Upper lobe of left lung (tissue), 4 donors: Measurements from ENCODE around the gene CD44.

ENCODE experiments used
- CTCF ChIP-seq, 6 experiments: fragments of 450-650 bp in 4 of 6; fragments of 200-600 bp in 2 of 6; sonication (generic) in 2 of 6; IDR thresholded peaks; one replicate each; pipeline ENCODE4 v1.5.1; 2016 to 2019; ENCODE audit warnings: antibody characterized with exemption in 6 of 6
- EP300 ChIP-seq, 4 donors: sonication (generic); formaldehyde crosslinking; IDR thresholded peaks; one replicate each; pipeline ENCODE4 v1.5.1; 2017; ENCODE audit warnings: antibody characterized with exemption in 4 of 4, control low read depth in 2 of 4
- POLR2A ChIP-seq, 4 donors: fragments of 450-650 bp; IDR thresholded peaks; one replicate each; pipeline ENCODE4 v1.5.1; 2016 to 2017; ENCODE audit warnings: antibody characterized with exemption in 4 of 4, mild to moderate bottlenecking in 2 of 4
- POLR2AphosphoS5 ChIP-seq, 2 donors: sonication (generic); formaldehyde crosslinking; IDR thresholded peaks; one replicate each; pipeline ENCODE4 v1.5.1; 2017; ENCODE audit warnings: antibody characterized with exemption in 2 of 2

DNA sequence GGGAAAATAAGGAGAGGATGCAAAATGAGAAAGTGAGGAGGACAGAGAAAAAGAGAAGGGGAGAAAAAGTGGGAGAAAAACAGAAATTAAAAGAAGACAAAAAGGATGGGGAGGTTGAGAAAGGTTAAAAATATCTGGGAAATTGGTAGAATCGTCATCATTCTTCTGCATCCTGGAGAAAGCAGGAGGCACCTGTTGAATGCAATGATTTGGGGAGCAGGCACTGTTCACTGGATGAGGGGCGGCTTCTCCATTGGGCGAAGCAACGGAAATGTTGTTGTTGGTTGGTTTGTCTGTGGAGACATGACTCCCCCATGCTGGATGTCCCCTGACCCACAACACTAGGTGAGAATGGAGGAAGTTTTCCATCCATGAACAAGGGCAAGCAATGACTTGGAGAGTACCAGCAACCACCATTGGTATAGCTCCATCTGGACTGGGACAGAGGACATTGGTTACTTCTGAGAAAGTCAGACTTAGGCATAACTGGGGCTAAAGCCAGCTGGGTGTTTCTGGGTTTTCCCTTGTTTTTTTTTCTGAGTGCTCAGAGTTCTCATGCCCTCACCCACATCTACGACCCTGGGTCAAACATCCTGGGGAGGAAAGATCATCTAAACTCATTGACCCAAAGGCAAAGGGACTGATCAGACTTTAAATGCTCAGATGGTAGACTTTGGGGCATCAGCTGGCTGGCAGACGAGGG lies 11.9 kb upstream of the CD44 start:
- no peak for TF ChIP-seq EP300 (IDR thresholded peaks at IDR 0.05)
- TF ChIP-seq POLR2AphosphoS5 (IDR thresholded peaks at IDR 0.05) = no peak
- TF ChIP-seq CTCF (IDR thresholded peaks at IDR 0.05) = no peak
- no peak for TF ChIP-seq POLR2A (IDR thresholded peaks at IDR 0.05)
